GM21717 (cell line): Measurements from ENCODE around the gene LRIF1.
"Not testable (repeated sequence)": the region's sequence is repeated elsewhere in the genome, so short reads cannot be mapped to it uniquely, and the experiment has no call there.

Experiments
- ATAC-seq: cut with Tn5 transposase; IDR thresholded peaks from one replicate; pipeline ENCODE4 v1.9.1; 2021; ENCODE audit warnings: mild to moderate bottlenecking, moderate library complexity; ENCODE audit not compliant: unreplicated experiment

LRIF1 gene

GRCh38 chr1:110963691-110964454 lies at the start of gene LRIF1:
Gene LRIF1 (minus strand): TSS chr1:110963922. CDS start chr1:110963688, 234 bp downstream.
- peak; percentile 93 for ATAC-seq

GRCh38 chr1:111008031-111008430 lies 44.3 kb upstream of the LRIF1 start:
- no peak for ATAC-seq

GRCh38 chr1:111006556-111006955 lies 42.8 kb upstream of the LRIF1 start:
- no peak for ATAC-seq

- not testable (repeated sequence) for ATAC-seq
These were observed 35.9 kb upstream of the LRIF1 start for GRCh38 chr1:110999607-111000006.

- ATAC-seq, result not testable (repeated sequence)
These were observed 28.6 kb upstream of the LRIF1 start for GRCh38 chr1:110992329-110992728.

- ATAC-seq, result not testable (repeated sequence)
These were observed 27.6 kb upstream of the LRIF1 start for GRCh38 chr1:110991295-110991694.

GRCh38 chr1:110990541-110990940 lies 26.8 kb upstream of the LRIF1 start:
- no peak for ATAC-seq

- no peak for ATAC-seq
These were observed 22.7 kb upstream of the LRIF1 start for GRCh38 chr1:110986407-110986891.

GRCh38 chr1:110982320-110982719 lies 18.6 kb upstream of the LRIF1 start:
- ATAC-seq, result no peak

- ATAC-seq, result no peak
These were observed 15.4 kb upstream of the LRIF1 start for GRCh38 chr1:110979154-110979553.

- ATAC-seq, result no peak
These were observed 12.4 kb upstream of the LRIF1 start for GRCh38 chr1:110976089-110976488.

- no peak for ATAC-seq
These were observed 11.5 kb upstream of the LRIF1 start for GRCh38 chr1:110975265-110975664.

GRCh38 chr1:110967256-110967655 lies 3.5 kb upstream of the LRIF1 start:
- ATAC-seq, result no peak

- ATAC-seq, result no peak
These were observed 757 bp upstream of the LRIF1 start for GRCh38 chr1:110964455-110964903.

GRCh38 chr1:110962892-110963690 lies 631 bp downstream of the LRIF1 start:
- ATAC-seq, result peak; percentile 32

- ATAC-seq, result no peak
These were observed 1.8 kb downstream of the LRIF1 start for GRCh38 chr1:110961902-110962301.

GRCh38 chr1:110960777-110961420 lies 2.8 kb downstream of the LRIF1 start:
- no peak for ATAC-seq

GRCh38 chr1:110957798-110958197 lies 5.9 kb downstream of the LRIF1 start:
- ATAC-seq, result no peak

- no peak for ATAC-seq
These were observed 7.1 kb downstream of the LRIF1 start for GRCh38 chr1:110956586-110956985.

GRCh38 chr1:110953031-110953430 lies 10.7 kb downstream of the LRIF1 start:
- ATAC-seq, result no peak

GRCh38 chr1:110952031-110952430 lies 11.7 kb downstream of the LRIF1 start:
- no peak for ATAC-seq
